Spleen (tissue), 11 donors: ENCODE data around the gene CCDC88C. TPM values are rescaled to one million over a fixed set of nuclear protein-coding genes. Genes with fewer than 3 reads are reported as not detected.
A peak's percentile ranks its signal among the peaks of the same experiment; 100 is the strongest.

Source experiments
- DNase-seq: peaks from one replicate; pipeline ENCODE4 v3.0.0-alpha.2; 2020
- H3K27ac ChIP-seq, 8 donors: fragments of 200-600 bp; sonication (generic) in 7 of 8; 1 replicate in 4 of 8; 2 replicates in 4 of 8; pipeline versions ENCODE4 v1.5.0 to v1.8.0; 2016 to 2021; ENCODE audit warnings: inconsistent platforms in 4 of 8, mild to moderate bottlenecking in 4 of 8, moderate library complexity in 1 of 8
- H3K27me3 ChIP-seq, 7 donors: fragments of 200-600 bp; sonication (generic) in 6 of 7; replicated peaks in 1 of 7; 1 replicate in 4 of 7; 2 replicates in 3 of 7; pipeline versions ENCODE4 v1.5.0 to v1.8.0; 2016 to 2021; ENCODE audit warnings: inconsistent platforms in 3 of 7, mild to moderate bottlenecking in 1 of 7
- H3K36me3 ChIP-seq, 6 donors: fragments of 200-600 bp; sonication (generic) in 5 of 6; 1 replicate in 4 of 6; 2 replicates in 2 of 6; pipeline versions ENCODE4 v1.5.0 to v1.8.0; 2016 to 2021; ENCODE audit warnings: inconsistent platforms in 2 of 6
- H3K4me1 ChIP-seq, 6 donors: fragments of 200-600 bp; sonication (generic) in 5 of 6; 1 replicate in 3 of 6; 2 replicates in 3 of 6; pipeline versions ENCODE4 v1.5.0 to v1.8.0; 2016 to 2021; ENCODE audit warnings: inconsistent platforms in 3 of 6
- H3K4me3 ChIP-seq, 8 donors: fragments of 200-600 bp; sonication (generic) in 7 of 8; 1 replicate in 4 of 8; 2 replicates in 4 of 8; pipeline versions ENCODE4 v1.5.0 to v1.8.0; 2016 to 2021; ENCODE audit warnings: inconsistent platforms in 4 of 8, mild to moderate bottlenecking in 4 of 8, moderate library complexity in 2 of 8
- H3K9me3 ChIP-seq, 8 donors: fragments of 200-600 bp; sonication (generic) in 7 of 8; 1 replicate in 4 of 8; 2 replicates in 4 of 8; pipeline versions ENCODE4 v1.5.0 to v1.8.0; 2016 to 2021; ENCODE audit warnings: inconsistent platforms in 4 of 8
- POLR2A ChIP-seq, 3 donors: fragments of 450-650 bp; IDR thresholded peaks; one replicate each; pipeline ENCODE4 v1.5.1; 2017; ENCODE audit warnings: antibody characterized with exemption in 3 of 3, mild to moderate bottlenecking in 1 of 3
- POLR2AphosphoS5 ChIP-seq, 3 donors: sonication (generic); formaldehyde crosslinking; IDR thresholded peaks; one replicate each; pipeline ENCODE4 v1.5.1; 2017; ENCODE audit warnings: antibody characterized with exemption in 3 of 3
- WGBS, 5 donors: extraction: QIAGEN DNeasy Blood & Tissue Kit in 3 of 5; methylation state at CpG; one replicate each; pipeline versions ENCODE4 v1.1.5 to v1.1.7; 2013 to 2018; 5-methylcytosine and 5-hydroxymethylcytosine counted together
- intact Hi-C: fragments of 100-400 bp; cut with DNase I; formaldehyde crosslinking; loops from one replicate; pipeline ENCODE4 v1.15.0; 2023; ENCODE audit warnings: low total_unique reads
- polyA plus RNA-seq, 3 donors: library from polyadenylated mRNA; stranded (reverse); fragments of 200-250 nt; gene quantifications; one replicate each; pipeline ENCODE4 v1.2.1, GENCODE V29; 2013
- total RNA-seq, 7 donors: library from RNA; depleted of rRNA in 3 of 7; stranded (reverse); fragments of >200 nt in 3 of 7; fragmentation: NEBNext Ultra II Directional in 4 of 7; extraction: Animal tissue kit (Norgen Biotek cat#: 25700) in 4 of 7; gene quantifications; one replicate each; pipeline versions ENCODE4 v1.1.0 to v1.2.1, GENCODE V29; 2016 to 2021
- TF ChIP-seq, protein P1 (sequence below), 11 experiments: fragments of 200-600 bp in 7 of 11; fragments of 450-650 bp in 4 of 11; sonication (generic) in 4 of 11; IDR thresholded peaks in 8 of 11; conservative IDR thresholded peaks in 3 of 11; 1 replicate in 7 of 11; 2 replicates in 4 of 11; pipeline versions ENCODE4 v1.4.0 to v1.8.0; 2016 to 2021; ENCODE audit warnings: antibody characterized with exemption in 11 of 11, inconsistent platforms in 4 of 11, mild to moderate bottlenecking in 1 of 11
- donor health status: healthy with polysubstance abuse.
- donor health status: DM: no; HTN: no; CAD: no; lungs with moderate emphysema.
- donor health status: DM: no; HTN: no; CAD: no.
- donor health status: Bipolar disorder and iron deficiency.
- donor health status: healthy.
- donor health status: DM: no; HTN: no; CAD: no.
- donor health status: DM: yes; HTN: yes; CAD: no.

Gene CCDC88C
- total and polyA plus RNA-seq, 10 donors: 23.2 to 136 (median 101) TPM

GRCh38 chr14:91271639-91272038 is 146.0 kb downstream of the CCDC88C start:
- H3K4me1 ChIP-seq: peaks cover 0 to 11% (median 5%) of the 10 kb centered on the region in 6 donors
- H3K27ac ChIP-seq: peak overlapping the region in 1 of 8 donors; percentile 8
- intact Hi-C loops: no loop called here
- peaks cover 0 to 74% (median 54%) of the 10 kb centered on the region in 6 donors for H3K36me3 ChIP-seq
- 87 to 96% (median 94%) methylated on average over 9 of the region's 9 CpGs for WGBS, 5 donors
- peak in 1 of 3 donors; percentile 59 for TF ChIP-seq POLR2AphosphoS5 (IDR thresholded peaks at IDR 0.05)
- TF ChIP-seq POLR2A (IDR thresholded peaks at IDR 0.05): no peak
- TF ChIP-seq, protein P1, sequence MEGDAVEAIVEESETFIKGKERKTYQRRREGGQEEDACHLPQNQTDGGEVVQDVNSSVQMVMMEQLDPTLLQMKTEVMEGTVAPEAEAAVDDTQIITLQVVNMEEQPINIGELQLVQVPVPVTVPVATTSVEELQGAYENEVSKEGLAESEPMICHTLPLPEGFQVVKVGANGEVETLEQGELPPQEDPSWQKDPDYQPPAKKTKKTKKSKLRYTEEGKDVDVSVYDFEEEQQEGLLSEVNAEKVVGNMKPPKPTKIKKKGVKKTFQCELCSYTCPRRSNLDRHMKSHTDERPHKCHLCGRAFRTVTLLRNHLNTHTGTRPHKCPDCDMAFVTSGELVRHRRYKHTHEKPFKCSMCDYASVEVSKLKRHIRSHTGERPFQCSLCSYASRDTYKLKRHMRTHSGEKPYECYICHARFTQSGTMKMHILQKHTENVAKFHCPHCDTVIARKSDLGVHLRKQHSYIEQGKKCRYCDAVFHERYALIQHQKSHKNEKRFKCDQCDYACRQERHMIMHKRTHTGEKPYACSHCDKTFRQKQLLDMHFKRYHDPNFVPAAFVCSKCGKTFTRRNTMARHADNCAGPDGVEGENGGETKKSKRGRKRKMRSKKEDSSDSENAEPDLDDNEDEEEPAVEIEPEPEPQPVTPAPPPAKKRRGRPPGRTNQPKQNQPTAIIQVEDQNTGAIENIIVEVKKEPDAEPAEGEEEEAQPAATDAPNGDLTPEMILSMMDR (IDR thresholded peaks at IDR 0.05 in 8 of 11, conservative IDR thresholded peaks at IDR 0.05 in 3 of 11): no peak
- H3K27me3 ChIP-seq: no peaks in the 10 kb centered on the region
- no peak for DNase-seq
- no peaks in the 10 kb centered on the region for H3K9me3 ChIP-seq
- H3K4me3 ChIP-seq: no peak overlapping the region

- H3K36me3 ChIP-seq: peaks cover 0 to 64% (median 47%) of the 10 kb centered on the region in 6 donors
- no peak overlapping the region for H3K4me3 ChIP-seq
- no peak overlapping the region for H3K27ac ChIP-seq
- TF ChIP-seq POLR2AphosphoS5 (IDR thresholded peaks at IDR 0.05): no peak
- TF ChIP-seq POLR2A (IDR thresholded peaks at IDR 0.05): no peak
- 58 to 77% (median 64%) methylated on average over 5 to 8 of the region's 8 CpGs for WGBS, 5 donors
- DNase-seq: no peak
- intact Hi-C loops: no loop called here
- no peaks in the 10 kb centered on the region for H3K9me3 ChIP-seq
- peaks cover 0 to 11% (median 5%) of the 10 kb centered on the region in 6 donors for H3K4me1 ChIP-seq
- no peaks in the 10 kb centered on the region for H3K27me3 ChIP-seq
These were observed 147.0 kb downstream of the CCDC88C start for GRCh38 chr14:91270619-91271018.

GRCh38 chr14:91270188-91270587 is 147.4 kb downstream of the CCDC88C start:
- 93 to 98% (median 93%) methylated on average over 6 of the region's 6 CpGs for WGBS, 5 donors
- H3K27ac ChIP-seq: no peak overlapping the region
- H3K4me3 ChIP-seq: no peak overlapping the region
- H3K4me1 ChIP-seq: peaks cover 0 to 14% (median 5%) of the 10 kb centered on the region in 6 donors
- H3K36me3 ChIP-seq: peaks cover 0 to 59% (median 45%) of the 10 kb centered on the region in 6 donors
- no peaks in the 10 kb centered on the region for H3K9me3 ChIP-seq
- no peak for TF ChIP-seq POLR2A (IDR thresholded peaks at IDR 0.05)
- no peak for TF ChIP-seq POLR2AphosphoS5 (IDR thresholded peaks at IDR 0.05)
- TF ChIP-seq, protein P1 (IDR thresholded peaks at IDR 0.05 in 8 of 11, conservative IDR thresholded peaks at IDR 0.05 in 3 of 11): no peak
- peaks cover 0 to 2% (median 0%) of the 10 kb centered on the region in 7 donors for H3K27me3 ChIP-seq
- DNase-seq: no peak
- intact Hi-C loops: no loop called here

- DNase-seq: no peak
- H3K4me1 ChIP-seq: peaks cover 0 to 22% (median 10%) of the 10 kb centered on the region in 6 donors
- H3K27ac ChIP-seq: peak overlapping the region in 4 of 8 donors; percentile 5 to 24 (median 10)
- no peaks in the 10 kb centered on the region for H3K9me3 ChIP-seq
- intact Hi-C loops: no loop called here
- H3K4me3 ChIP-seq: peak overlapping the region in 4 of 8 donors; percentile 6 to 47 (median 19)
- H3K27me3 ChIP-seq: peaks cover 0 to 11% (median 6%) of the 10 kb centered on the region in 7 donors
- TF ChIP-seq, protein P1 (IDR thresholded peaks at IDR 0.05 in 8 of 11, conservative IDR thresholded peaks at IDR 0.05 in 3 of 11): no peak
- peak; percentile 25 to 66 (median 32) for TF ChIP-seq POLR2AphosphoS5 (IDR thresholded peaks at IDR 0.05)
- 62 to 78% (median 75%) methylated on average over 24 of the region's 24 CpGs for WGBS, 5 donors
- H3K36me3 ChIP-seq: peaks cover 0 to 51% (median 37%) of the 10 kb centered on the region in 6 donors
These were observed 148.3 kb downstream of the CCDC88C start for GRCh38 chr14:91269076-91269991.
